Measurements from ENCODE around the gene OLA1.

OLA1 gene

DNA sequence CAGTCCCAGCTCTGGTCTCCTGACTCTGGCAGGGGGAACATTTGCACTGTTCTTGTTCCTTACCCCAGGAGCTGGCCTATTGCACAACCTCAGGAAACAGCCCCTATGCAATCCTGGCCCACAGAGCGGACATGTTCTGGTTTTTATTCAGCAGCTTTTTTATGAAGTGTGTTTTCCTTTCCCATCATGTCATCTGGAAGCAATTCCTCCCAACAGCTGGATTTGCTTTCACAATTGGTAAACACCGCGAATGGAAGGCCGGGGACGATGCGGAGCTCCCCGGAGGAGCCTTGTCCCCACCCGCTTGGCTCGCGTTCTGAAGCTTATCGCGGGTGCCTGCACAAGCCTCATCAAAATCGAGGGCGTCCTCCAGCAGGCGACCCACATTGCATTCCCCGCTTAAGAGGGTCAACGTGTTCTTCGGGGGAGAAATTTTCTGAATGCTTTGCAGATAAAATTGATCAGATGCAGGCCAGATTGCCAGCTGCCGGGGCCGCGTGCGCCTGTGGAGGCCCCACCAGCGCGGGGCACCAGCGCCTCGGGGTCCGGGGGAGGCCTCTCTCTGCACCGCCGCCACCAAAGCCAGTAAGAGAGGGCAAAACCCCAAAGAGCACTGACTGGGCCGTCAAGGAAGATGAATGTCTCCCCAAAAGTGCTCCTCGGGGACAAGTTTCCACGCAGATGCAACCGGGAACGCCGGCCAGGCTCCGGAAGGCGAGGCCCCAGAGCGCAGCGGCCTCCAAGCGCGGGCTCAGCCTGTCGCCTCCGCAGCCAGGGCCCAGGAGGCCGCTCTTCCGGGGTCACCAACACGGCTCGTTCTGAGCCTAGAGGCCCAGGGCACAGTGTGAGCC is 222.8 kb downstream of the OLA1 start:
- no peak for DNase-seq

DNA sequence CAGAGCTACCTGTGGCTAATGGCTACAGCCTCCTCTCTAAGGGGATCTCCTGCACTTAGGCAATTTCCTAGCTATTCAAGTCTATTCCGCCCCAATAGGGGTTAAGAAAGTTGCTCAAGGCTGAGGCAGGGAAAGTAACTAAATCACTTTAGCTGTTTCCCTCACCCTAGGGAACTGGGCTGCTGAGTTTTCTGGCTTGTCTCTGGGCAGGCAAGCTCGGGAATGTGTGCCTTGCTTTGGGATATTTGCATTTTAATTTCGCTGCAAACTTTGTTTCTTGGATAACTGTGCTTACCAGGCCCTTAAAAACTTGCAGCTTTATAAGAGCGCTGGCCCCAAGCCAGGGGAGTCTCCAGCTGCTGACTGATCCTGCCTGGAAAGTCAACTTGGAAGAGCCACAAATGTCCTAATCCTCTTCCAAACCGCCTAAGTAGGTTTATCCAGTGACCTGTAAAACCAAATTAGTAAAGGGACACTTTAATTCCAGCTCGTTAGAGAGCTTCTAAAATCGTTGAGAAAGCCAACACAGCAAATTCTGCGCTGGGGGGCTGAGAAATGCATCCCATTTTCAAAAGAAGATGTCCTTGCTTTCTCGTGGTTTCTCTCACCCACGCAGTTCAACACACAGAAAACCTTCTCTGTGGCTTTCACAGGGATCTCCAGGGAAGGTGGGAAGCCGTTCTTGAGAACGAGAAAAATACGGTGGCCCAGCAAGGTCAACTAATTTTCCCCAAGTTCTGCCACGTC is 223.6 kb downstream of the OLA1 start:
- DNase-seq, result no peak

DNA sequence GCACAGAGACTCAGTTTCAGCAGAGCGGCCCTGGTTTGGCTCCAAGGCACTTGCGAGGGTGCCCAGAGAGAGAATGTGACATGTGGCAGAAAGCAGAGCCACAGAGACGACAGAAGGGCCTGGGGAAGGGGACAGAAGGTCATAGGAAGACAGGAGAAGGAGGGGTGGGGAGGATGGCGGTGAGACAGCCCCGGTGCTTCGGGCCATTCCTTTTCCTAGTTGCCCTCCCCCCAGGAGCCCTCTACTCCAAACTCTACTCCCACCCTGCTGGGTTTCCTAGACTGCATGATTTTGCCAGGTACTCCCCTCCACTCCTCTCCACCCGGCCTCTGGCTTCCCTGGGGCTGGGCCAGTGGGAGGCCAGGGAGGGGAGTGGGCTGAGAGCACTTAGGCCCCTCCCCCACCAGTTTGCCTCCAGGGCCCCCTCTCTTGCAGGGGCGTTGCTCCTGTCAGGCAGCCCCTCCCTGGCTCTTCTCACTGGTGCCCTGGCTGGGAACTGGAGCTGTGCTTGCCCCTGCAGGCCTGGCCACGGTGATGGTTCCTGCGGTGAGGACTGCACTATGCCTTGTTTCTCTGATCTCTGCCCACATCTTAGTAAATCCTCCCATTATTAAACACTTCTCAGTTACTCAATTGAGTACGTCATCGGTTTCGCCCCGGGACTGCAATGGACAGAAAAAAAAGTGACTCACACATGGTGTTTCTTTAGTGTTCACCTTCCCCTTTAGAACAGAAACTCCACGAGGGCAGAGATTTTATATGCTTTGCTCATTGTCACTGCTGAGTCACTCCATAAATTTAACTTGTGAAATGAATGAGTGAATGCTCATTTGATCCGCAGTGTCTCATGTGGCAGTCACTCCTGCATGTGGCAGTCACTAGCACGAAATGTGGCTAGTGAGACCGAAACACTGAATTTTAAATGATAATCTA is 224.5 kb downstream of the OLA1 start:
- no peak for DNase-seq

Data from DMS153 (cell line).